Prostate gland (tissue), 2 donors: ENCODE data around the gene CD2AP. TPM values are rescaled to one million over a fixed set of nuclear protein-coding genes. Genes with fewer than 3 reads are reported as not detected.

Experiments
- DNase-seq: peaks from one replicate; pipeline ENCODE4 v3.0.0-alpha.2; 2019; ENCODE audit warnings: low spot score
- H3K27ac ChIP-seq, 2 donors: fragments of 200-600 bp; sonication (generic); 2 replicates each; pipeline ENCODE4 v1.5.1; 2017 to 2019
- H3K27me3 ChIP-seq: fragments of 200-600 bp; sonication (generic); replicated peaks from 2 replicates; pipeline ENCODE4 v1.5.1; 2019; ENCODE audit not compliant: insufficient read depth
- H3K36me3 ChIP-seq, 2 donors: fragments of 200-600 bp; sonication (generic); 1 replicate in 1 of 2; 2 replicates in 1 of 2; pipeline versions ENCODE4 v1.5.1 to v1.8.1; 2017 to 2019
- H3K4me1 ChIP-seq: fragments of 200-600 bp; sonication (generic); replicated peaks from 2 replicates; pipeline ENCODE4 v1.5.1; 2019
- H3K4me3 ChIP-seq, 2 donors: fragments of 200-600 bp; sonication (generic); 2 replicates each; pipeline ENCODE4 v1.5.1; 2017 to 2019
- H3K9me3 ChIP-seq: fragments of 200-600 bp; sonication (generic); 2 replicates; pipeline ENCODE4 v1.5.1; 2017
- POLR2A ChIP-seq: fragments of 450-650 bp; IDR thresholded peaks from one replicate; pipeline ENCODE4 v1.6.1; 2016; ENCODE audit warnings: antibody characterized with exemption, mild to moderate bottlenecking
- POLR2AphosphoS5 ChIP-seq: sonication (generic); formaldehyde crosslinking; IDR thresholded peaks from one replicate; pipeline ENCODE4 v1.6.1; 2017; ENCODE audit warnings: antibody characterized with exemption
- WGBS: methylation state at CpG from one replicate; pipeline ENCODE4 v1.1.5; 2018; 5-methylcytosine and 5-hydroxymethylcytosine counted together
- intact Hi-C: fragments of 100-400 bp; cut with DNase I; formaldehyde crosslinking; loops from one replicate; pipeline ENCODE4 v1.14.2; 2022
- total RNA-seq, 2 donors: library from RNA; depleted of rRNA; stranded (reverse); fragments of >200 nt; gene quantifications; one replicate each; pipeline ENCODE4 v1.1.0, GENCODE V29; 2016
- TF ChIP-seq, protein P1 (sequence below), 4 experiments: fragments of 200-600 bp in 2 of 4; fragments of 450-650 bp in 2 of 4; sonication (generic) in 2 of 4; IDR thresholded peaks; 1 replicate in 3 of 4; 2 replicates in 1 of 4; pipeline ENCODE4 v1.5.1; 2016 to 2019; ENCODE audit warnings: antibody characterized with exemption in 4 of 4, mild to moderate bottlenecking in 2 of 4, moderate library complexity in 2 of 4

CD2AP gene
- total RNA-seq, 2 donors from 2014 or later: 30.3 to 33.6 TPM

DNA sequence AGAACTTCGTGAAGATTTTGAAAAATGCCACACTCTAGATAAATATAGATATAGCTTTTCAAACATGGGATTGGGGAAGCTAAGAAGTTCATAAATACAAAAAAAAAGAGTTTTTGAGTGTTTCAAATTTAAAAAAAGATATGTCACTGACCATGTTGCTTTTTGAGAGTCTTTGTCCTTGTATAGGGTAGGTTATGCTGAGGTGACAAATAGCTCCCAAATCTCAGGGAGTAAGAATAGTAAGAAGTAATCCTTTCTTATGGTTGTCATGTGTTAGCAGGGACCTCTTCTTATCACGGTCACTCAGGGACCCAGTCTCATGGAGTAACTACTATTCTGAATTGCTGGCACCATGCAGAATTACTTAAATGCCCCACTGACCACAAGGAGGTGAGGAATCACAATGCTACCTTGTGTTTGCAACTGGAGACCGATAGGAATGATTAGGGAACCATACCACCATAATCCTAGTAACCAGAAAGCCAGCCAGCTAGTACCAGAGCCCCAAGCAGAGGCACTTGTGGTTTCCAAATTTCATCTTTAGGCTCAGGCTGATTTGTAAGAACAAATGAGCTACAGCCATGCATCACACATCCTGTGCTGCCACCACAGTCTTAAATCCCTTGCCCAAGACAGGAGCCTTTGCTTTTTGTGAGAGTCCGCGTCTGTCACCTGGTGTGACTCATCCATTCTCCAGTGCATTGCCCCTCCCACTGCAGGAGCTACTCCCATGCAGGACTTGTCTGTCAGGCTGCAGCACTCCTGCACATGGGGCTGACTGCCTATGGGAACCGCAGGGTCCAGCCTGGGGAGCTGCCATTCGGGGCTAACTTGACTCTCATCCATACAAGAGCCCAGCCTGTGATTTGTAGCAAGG lies 178.4 kb downstream of the CD2AP start:
- Histone ChIP-seq H3K4me1 (no peaks in the 10 kb centered on the region), H3K27me3 (no peaks in the 10 kb centered on the region), H3K9me3 (no peaks in the 10 kb centered on the region), H3K36me3 (no peaks in the 10 kb centered on the region), H3K27ac (no peak overlapping the region), H3K4me3 (no peak overlapping the region)
- TF ChIP-seq POLR2AphosphoS5: no peak
- DNase-seq: no peak
- 70% methylated on average over 7 of the region's 7 CpGs for WGBS
- intact Hi-C loops: no loop called here

DNA sequence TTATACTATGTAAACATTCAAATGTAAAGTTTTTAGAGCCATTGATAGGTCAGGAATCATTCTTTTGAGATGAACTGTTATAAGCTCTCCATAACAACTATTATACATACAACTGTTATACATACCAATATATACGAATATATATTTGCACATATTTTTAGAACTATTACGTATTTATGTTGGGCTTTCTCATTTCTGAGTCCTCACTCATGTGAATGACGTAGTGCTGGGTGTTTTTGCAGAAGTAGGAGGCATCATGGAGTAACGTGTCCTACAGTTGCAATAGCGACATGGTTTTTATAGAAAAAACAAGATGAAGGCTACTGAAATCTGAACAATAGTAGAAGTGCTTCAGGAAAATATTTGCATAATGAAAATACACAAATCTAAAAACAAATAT lies 184.4 kb downstream of the CD2AP start:
- no peaks in the 10 kb centered on the region for H3K4me1 ChIP-seq
- H3K27ac ChIP-seq: no peak overlapping the region
- no peaks in the 10 kb centered on the region for H3K9me3 ChIP-seq
- H3K36me3 ChIP-seq: no peaks in the 10 kb centered on the region
- DNase-seq: no peak
- WGBS: 96% methylated on average over 5 of the region's 5 CpGs
- intact Hi-C loops: no loop called here
- H3K4me3 ChIP-seq: no peak overlapping the region
- TF ChIP-seq POLR2A (no peak), POLR2AphosphoS5 (no peak)
- TF ChIP-seq, protein P1, sequence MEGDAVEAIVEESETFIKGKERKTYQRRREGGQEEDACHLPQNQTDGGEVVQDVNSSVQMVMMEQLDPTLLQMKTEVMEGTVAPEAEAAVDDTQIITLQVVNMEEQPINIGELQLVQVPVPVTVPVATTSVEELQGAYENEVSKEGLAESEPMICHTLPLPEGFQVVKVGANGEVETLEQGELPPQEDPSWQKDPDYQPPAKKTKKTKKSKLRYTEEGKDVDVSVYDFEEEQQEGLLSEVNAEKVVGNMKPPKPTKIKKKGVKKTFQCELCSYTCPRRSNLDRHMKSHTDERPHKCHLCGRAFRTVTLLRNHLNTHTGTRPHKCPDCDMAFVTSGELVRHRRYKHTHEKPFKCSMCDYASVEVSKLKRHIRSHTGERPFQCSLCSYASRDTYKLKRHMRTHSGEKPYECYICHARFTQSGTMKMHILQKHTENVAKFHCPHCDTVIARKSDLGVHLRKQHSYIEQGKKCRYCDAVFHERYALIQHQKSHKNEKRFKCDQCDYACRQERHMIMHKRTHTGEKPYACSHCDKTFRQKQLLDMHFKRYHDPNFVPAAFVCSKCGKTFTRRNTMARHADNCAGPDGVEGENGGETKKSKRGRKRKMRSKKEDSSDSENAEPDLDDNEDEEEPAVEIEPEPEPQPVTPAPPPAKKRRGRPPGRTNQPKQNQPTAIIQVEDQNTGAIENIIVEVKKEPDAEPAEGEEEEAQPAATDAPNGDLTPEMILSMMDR (IDR thresholded peaks at IDR 0.05): no peak
- no peaks in the 10 kb centered on the region for H3K27me3 ChIP-seq

- WGBS: 78% methylated on average over 13 of the region's 13 CpGs
- intact Hi-C loops: no loop called here
- TF ChIP-seq POLR2A: no peak
- TF ChIP-seq, protein P1 (IDR thresholded peaks at IDR 0.05): no peak
- DNase-seq: no peak
- H3K4me1 ChIP-seq: no peaks in the 10 kb centered on the region
- no peaks in the 10 kb centered on the region for H3K9me3 ChIP-seq
- H3K27ac ChIP-seq: no peak overlapping the region
- H3K4me3 ChIP-seq: no peak overlapping the region
- H3K36me3 ChIP-seq: no peaks in the 10 kb centered on the region
- H3K27me3 ChIP-seq: no peaks in the 10 kb centered on the region
These were observed 186.1 kb downstream of the CD2AP start for GRCh38 chr6:47663462-47664216.

- Histone ChIP-seq H3K27ac (no peak overlapping the region), H3K36me3 (no peaks in the 10 kb centered on the region), H3K9me3 (no peaks in the 10 kb centered on the region), H3K4me3 (no peak overlapping the region), H3K27me3 (no peaks in the 10 kb centered on the region), H3K4me1 (no peaks in the 10 kb centered on the region)
- 55% methylated on average over 3 of the region's 3 CpGs for WGBS
- DNase-seq: no peak
- TF ChIP-seq POLR2A (no peak), POLR2AphosphoS5 (no peak)
- TF ChIP-seq, protein P1 (IDR thresholded peaks at IDR 0.05): no peak
- intact Hi-C loops: no loop called here
These were observed 187.5 kb downstream of the CD2AP start for GRCh38 chr6:47665112-47665511.

GRCh38 chr6:47669684-47670513 lies 192.3 kb downstream of the CD2AP start:
- H3K27ac ChIP-seq: no peak overlapping the region
- DNase-seq: peak; percentile 49
- WGBS: 24% methylated on average over 6 of the region's 6 CpGs

More at GRCh38 chr6:47669684-47670513, 192.3 kb downstream of the CD2AP start:
- H3K27me3 ChIP-seq: no peaks in the 10 kb centered on the region
- no peaks in the 10 kb centered on the region for H3K9me3 ChIP-seq
- TF ChIP-seq, protein P1 (IDR thresholded peaks at IDR 0.05): no peak
- TF ChIP-seq POLR2AphosphoS5: peak; percentile 13
- no peak overlapping the region for H3K4me3 ChIP-seq
- no peaks in the 10 kb centered on the region for H3K36me3 ChIP-seq
- intact Hi-C loops: no loop called here
- no peaks in the 10 kb centered on the region for H3K4me1 ChIP-seq
